Measurements from ENCODE around the gene RAET1G. TPM values are rescaled to one million over a fixed set of nuclear protein-coding genes. Genes with fewer than 3 reads are reported as not detected.
A peak's percentile ranks its signal among the peaks of the same experiment; 100 is the strongest.

Gene RAET1G
- total and polyA plus RNA-seq, 2 of the 13 experiments (the other 11 are each of a cell fraction or from before 2014, with no cell fraction given): not detected

- peak; percentile 29; the same call in 1 of the 2 replicates for TF ChIP-seq POGK (CRISPR knock-in tag; conservative IDR thresholded peaks at IDR 0.05)
- 0 out of 2 replicates have a peak, but pooled peaks have one; percentile 53 for TF ChIP-seq MIER2 (CRISPR knock-in tag; IDR thresholded peaks at IDR 0.05)
- peak; percentile 84; the same call in 1 of the 2 replicates for TF ChIP-seq TGIF2 (CRISPR knock-in tag; IDR thresholded peaks at IDR 0.05)
- peak; percentile 88 for TF ChIP-seq BORCS8-MEF2B (CRISPR knock-in tag; IDR thresholded peaks at IDR 0.05)
- peak; percentile 56 for TF ChIP-seq RBM39 (IDR thresholded peaks at IDR 0.05; ENCODE audit: low read depth, low read length, poor library complexity, severe bottlenecking)
- 0 out of 2 replicates have a peak, but pooled peaks have one; percentile 43 for TF ChIP-seq ZNF616 (CRISPR knock-in tag; IDR thresholded peaks at IDR 0.05; ENCODE audit: low read depth)
- TF ChIP-seq CC2D1A (CRISPR knock-in tag; IDR thresholded peaks at IDR 0.05): no peak
- peak; percentile 54; the same call in 1 of the 2 replicates for TF ChIP-seq THAP11 (CRISPR knock-in tag; IDR thresholded peaks at IDR 0.05)
- peak; percentile 86 for TF ChIP-seq ZNF281 (CRISPR knock-in tag; IDR thresholded peaks at IDR 0.05; ENCODE audit: borderline replicate concordance)
- no peak for TF ChIP-seq ZNF737 (CRISPR knock-in tag; IDR thresholded peaks at IDR 0.05; ENCODE audit: borderline replicate concordance)
- 0 out of 2 replicates have a peak, but pooled peaks have one; percentile 57 for TF ChIP-seq IRX3 (CRISPR knock-in tag; IDR thresholded peaks at IDR 0.05; ENCODE audit: borderline replicate concordance, low read depth)
- TF ChIP-seq, protein P1, sequence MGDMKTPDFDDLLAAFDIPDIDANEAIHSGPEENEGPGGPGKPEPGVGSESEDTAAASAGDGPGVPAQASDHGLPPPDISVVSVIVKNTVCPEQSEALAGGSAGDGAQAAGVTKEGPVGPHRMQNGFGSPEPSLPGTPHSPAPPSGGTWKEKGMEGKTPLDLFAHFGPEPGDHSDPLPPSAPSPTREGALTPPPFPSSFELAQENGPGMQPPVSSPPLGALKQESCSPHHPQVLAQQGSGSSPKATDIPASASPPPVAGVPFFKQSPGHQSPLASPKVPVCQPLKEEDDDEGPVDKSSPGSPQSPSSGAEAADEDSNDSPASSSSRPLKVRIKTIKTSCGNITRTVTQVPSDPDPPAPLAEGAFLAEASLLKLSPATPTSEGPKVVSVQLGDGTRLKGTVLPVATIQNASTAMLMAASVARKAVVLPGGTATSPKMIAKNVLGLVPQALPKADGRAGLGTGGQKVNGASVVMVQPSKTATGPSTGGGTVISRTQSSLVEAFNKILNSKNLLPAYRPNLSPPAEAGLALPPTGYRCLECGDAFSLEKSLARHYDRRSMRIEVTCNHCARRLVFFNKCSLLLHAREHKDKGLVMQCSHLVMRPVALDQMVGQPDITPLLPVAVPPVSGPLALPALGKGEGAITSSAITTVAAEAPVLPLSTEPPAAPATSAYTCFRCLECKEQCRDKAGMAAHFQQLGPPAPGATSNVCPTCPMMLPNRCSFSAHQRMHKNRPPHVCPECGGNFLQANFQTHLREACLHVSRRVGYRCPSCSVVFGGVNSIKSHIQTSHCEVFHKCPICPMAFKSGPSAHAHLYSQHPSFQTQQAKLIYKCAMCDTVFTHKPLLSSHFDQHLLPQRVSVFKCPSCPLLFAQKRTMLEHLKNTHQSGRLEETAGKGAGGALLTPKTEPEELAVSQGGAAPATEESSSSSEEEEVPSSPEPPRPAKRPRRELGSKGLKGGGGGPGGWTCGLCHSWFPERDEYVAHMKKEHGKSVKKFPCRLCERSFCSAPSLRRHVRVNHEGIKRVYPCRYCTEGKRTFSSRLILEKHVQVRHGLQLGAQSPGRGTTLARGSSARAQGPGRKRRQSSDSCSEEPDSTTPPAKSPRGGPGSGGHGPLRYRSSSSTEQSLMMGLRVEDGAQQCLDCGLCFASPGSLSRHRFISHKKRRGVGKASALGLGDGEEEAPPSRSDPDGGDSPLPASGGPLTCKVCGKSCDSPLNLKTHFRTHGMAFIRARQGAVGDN (CRISPR knock-in tag; IDR thresholded peaks at IDR 0.05): peak; percentile 81
- no peak for TF ChIP-seq ZNF512 (CRISPR knock-in tag; IDR thresholded peaks at IDR 0.05)
- TF ChIP-seq, protein P2, sequence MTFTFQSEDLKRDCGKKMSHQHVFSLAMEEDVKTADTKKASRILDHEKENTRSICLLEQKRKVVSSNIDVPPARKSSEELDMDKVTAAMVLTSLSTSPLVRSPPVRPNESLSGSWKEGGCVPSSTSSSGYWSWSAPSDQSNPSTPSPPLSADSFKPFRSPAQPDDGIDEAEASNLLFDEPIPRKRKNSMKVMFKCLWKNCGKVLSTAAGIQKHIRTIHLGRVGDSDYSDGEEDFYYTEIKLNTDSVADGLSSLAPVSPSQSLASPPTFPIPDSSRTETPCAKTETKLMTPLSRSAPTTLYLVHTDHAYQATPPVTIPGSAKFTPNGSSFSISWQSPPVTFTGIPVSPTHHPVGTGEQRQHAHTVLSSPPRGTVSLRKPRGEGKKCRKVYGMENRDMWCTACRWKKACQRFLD (CRISPR knock-in tag; IDR thresholded peaks at IDR 0.05; ENCODE audit: borderline replicate concordance): peak; percentile 30; the same call in 1 of the 2 replicates
- 0 out of 2 replicates have a peak, but pooled peaks have one; percentile 29 for TF ChIP-seq ZNF160 (CRISPR knock-in tag; IDR thresholded peaks at IDR 0.05)
Measured at GRCh38 chr6:149925974-149926777, 3.3 kb upstream of the RAET1G start (continued).
